Esophagus muscularis mucosa (tissue), 4 donors: ENCODE data around the gene KLHL30. TPM values are rescaled to one million over a fixed set of nuclear protein-coding genes. Genes with fewer than 3 reads are reported as not detected.
A peak's percentile ranks its signal among the peaks of the same experiment; 100 is the strongest.

ENCODE experiments used
- DNase-seq: peaks from one replicate; pipeline ENCODE4 v3.0.0-alpha.2; 2017; ENCODE audit errors: extremely low spot score
- H3K27ac ChIP-seq, 4 donors: fragments of 200-600 bp; sonication (generic); replicated peaks in 1 of 4; 1 replicate in 3 of 4; 2 replicates in 1 of 4; pipeline ENCODE4 v1.5.1; 2016 to 2019; ENCODE audit warnings: mild to moderate bottlenecking in 1 of 4
- H3K27me3 ChIP-seq, 4 donors: fragments of 200-600 bp; sonication (generic); one replicate each; pipeline versions ENCODE4 v1.5.1 to v1.6.0; 2016 to 2019
- H3K36me3 ChIP-seq, 4 donors: fragments of 200-600 bp; sonication (generic); one replicate each; pipeline ENCODE4 v1.5.1; 2016 to 2019
- H3K4me1 ChIP-seq, 4 donors: fragments of 200-600 bp; sonication (generic); one replicate each; pipeline ENCODE4 v1.5.1; 2016 to 2019
- H3K4me3 ChIP-seq, 4 donors: fragments of 200-600 bp; sonication (generic); 1 replicate in 2 of 4; 2 replicates in 2 of 4; pipeline ENCODE4 v1.5.1; 2016 to 2019; ENCODE audit warnings: mild to moderate bottlenecking in 4 of 4, moderate library complexity in 1 of 4
- H3K9me3 ChIP-seq, 4 donors: fragments of 200-600 bp; sonication (generic); 1 replicate in 3 of 4; 2 replicates in 1 of 4; pipeline ENCODE4 v1.5.1; 2016 to 2019
- CTCF ChIP-seq, 3 experiments: fragments of 200-600 bp in 2 of 3; fragments of 450-650 bp in 1 of 3; sonication (generic) in 2 of 3; IDR thresholded peaks; one replicate each; pipeline ENCODE4 v1.5.1; 2017 to 2019; ENCODE audit warnings: antibody characterized with exemption in 3 of 3, mild to moderate bottlenecking in 2 of 3, moderate library complexity in 1 of 3
- EP300 ChIP-seq: sonication (generic); formaldehyde crosslinking; IDR thresholded peaks from one replicate; pipeline ENCODE4 v1.6.1; 2017; ENCODE audit warnings: antibody characterized with exemption
- POLR2A ChIP-seq: fragments of 450-650 bp; IDR thresholded peaks from one replicate; pipeline ENCODE4 v1.6.1; 2017; ENCODE audit warnings: antibody characterized with exemption, moderate library complexity, mild to moderate bottlenecking, low read depth
- POLR2AphosphoS5 ChIP-seq, 2 donors: sonication (generic); formaldehyde crosslinking; IDR thresholded peaks; one replicate each; pipeline ENCODE4 v1.6.1; 2017; ENCODE audit warnings: antibody characterized with exemption in 2 of 2
- WGBS: methylation state at CpG from one replicate; pipeline ENCODE4 v1.1.5; 2018; 5-methylcytosine and 5-hydroxymethylcytosine counted together
- intact Hi-C: fragments of 100-400 bp; cut with DNase I; formaldehyde crosslinking; loops from one replicate; pipeline ENCODE4 v1.15.1; 2023
- total RNA-seq, 4 donors: library from RNA; depleted of rRNA; stranded (reverse); fragments of >200 nt; gene quantifications; one replicate each; pipeline versions ENCODE4 v1.1.0 to v1.2.1, GENCODE V29; 2016

Gene KLHL30
- total RNA-seq, 4 donors from 2014 or later: 1.2 to 8.0 (median 4.4) TPM

- Histone ChIP-seq H3K27ac (no peak overlapping the region), H3K27me3 (peaks cover 0 to 25% (median 8%) of the 10 kb centered on the region in 4 donors), H3K36me3 (peaks cover 9 to 51% (median 46%) of the 10 kb centered on the region in 4 donors), H3K4me3 (no peak overlapping the region), H3K4me1 (peaks cover 19 to 45% (median 39%) of the 10 kb centered on the region in 4 donors), H3K9me3 (no peaks in the 10 kb centered on the region)
- 90% methylated on average over 7 of the region's 7 CpGs for WGBS
- DNase-seq: no peak
- TF ChIP-seq POLR2AphosphoS5 (IDR thresholded peaks at IDR 0.05) (no peak), CTCF (IDR thresholded peaks at IDR 0.05) (no peak), POLR2A (no peak), EP300 (no peak)
- intact Hi-C loops: no loop called here
Measured at GRCh38 chr2:238167344-238167715, 28.9 kb downstream of the KLHL30 start.

- Histone ChIP-seq H3K27me3 (peaks cover 0 to 21% (median 7%) of the 10 kb centered on the region in 4 donors), H3K4me1 (peaks cover 19 to 45% (median 39%) of the 10 kb centered on the region in 4 donors), H3K27ac (peak overlapping the region in 3 of 4 donors; percentile 68 to 81 (median 69)), H3K36me3 (peaks cover 14 to 55% (median 51%) of the 10 kb centered on the region in 4 donors), H3K4me3 (no peak overlapping the region), H3K9me3 (no peaks in the 10 kb centered on the region)
- intact Hi-C loops: no loop called here
- no peak for DNase-seq
- TF ChIP-seq POLR2AphosphoS5 (IDR thresholded peaks at IDR 0.05) (no peak), EP300 (no peak), POLR2A (no peak), CTCF (IDR thresholded peaks at IDR 0.05) (no peak)
- WGBS: 56% methylated on average over 3 of the region's 8 CpGs
Measured at GRCh38 chr2:238167761-238168160, 29.3 kb downstream of the KLHL30 start.

- Histone ChIP-seq H3K27me3 (peaks cover 0 to 14% (median 3%) of the 10 kb centered on the region in 4 donors), H3K4me3 (no peak overlapping the region), H3K4me1 (peaks cover 19 to 42% (median 35%) of the 10 kb centered on the region in 4 donors), H3K9me3 (no peaks in the 10 kb centered on the region), H3K36me3 (peaks cover 16 to 62% (median 57%) of the 10 kb centered on the region in 4 donors), H3K27ac (peak overlapping the region; percentile 68 to 81 (median 69))
- intact Hi-C loops: no loop called here
- TF ChIP-seq CTCF (IDR thresholded peaks at IDR 0.05) (no peak), EP300 (no peak), POLR2AphosphoS5 (IDR thresholded peaks at IDR 0.05) (no peak), POLR2A (no peak)
- 84% methylated on average over 9 of the region's 13 CpGs for WGBS
- DNase-seq: no peak
Measured at GRCh38 chr2:238168196-238169047, 30.0 kb downstream of the KLHL30 start.

DNA sequence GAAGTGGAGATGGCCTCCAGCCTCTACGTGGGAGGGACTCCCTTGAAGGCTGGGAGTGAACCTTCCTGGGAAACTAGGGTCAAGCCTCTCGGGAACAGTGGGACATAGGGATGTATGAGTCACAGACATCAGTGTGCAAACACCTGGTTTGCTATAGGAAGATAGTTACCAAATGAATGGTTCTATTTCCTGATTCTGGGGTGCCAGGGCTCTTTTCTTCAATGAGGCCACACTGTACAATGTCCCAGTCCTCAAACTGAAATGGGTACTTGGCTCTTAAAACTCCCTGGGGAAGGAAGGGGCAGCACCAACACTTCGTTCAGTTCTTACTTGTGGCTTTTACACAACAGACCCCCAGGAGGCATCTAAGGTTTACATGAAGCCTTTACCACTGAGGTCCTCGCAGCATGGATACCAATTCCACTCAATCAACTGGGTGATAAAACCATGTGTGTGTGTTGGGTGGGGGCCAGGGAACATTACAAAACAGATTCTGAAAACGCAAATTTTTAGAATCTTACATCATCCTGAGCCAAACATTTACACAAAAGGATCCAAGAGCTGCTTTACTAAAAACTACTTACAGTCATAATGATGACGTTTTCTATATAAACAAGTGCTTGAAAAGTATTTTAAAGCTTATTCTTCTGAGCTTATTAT, 30.7 kb downstream of the KLHL30 start:
- Histone ChIP-seq H3K9me3 (no peaks in the 10 kb centered on the region), H3K27me3 (peaks cover 0 to 7% (median under 1%) of the 10 kb centered on the region in 4 donors), H3K27ac (peak overlapping the region; percentile 68 to 81 (median 69)), H3K4me1 (peaks cover 19 to 34% (median 27%) of the 10 kb centered on the region in 4 donors), H3K36me3 (peaks cover 16 to 69% (median 64%) of the 10 kb centered on the region in 4 donors), H3K4me3 (no peak overlapping the region)
- intact Hi-C loops: no loop called here
- no peak for DNase-seq
- WGBS: 45% methylated on average over 5 of the region's 6 CpGs
- peak in 1 of 2 donors; percentile 35 for TF ChIP-seq POLR2AphosphoS5 (IDR thresholded peaks at IDR 0.05)
- TF ChIP-seq EP300: no peak

- DNase-seq: no peak
- Histone ChIP-seq H3K9me3 (no peaks in the 10 kb centered on the region), H3K36me3 (peaks cover 16 to 75% (median 70%) of the 10 kb centered on the region in 4 donors), H3K4me3 (no peak overlapping the region), H3K27ac (peak overlapping the region; percentile 68 to 81 (median 69)), H3K27me3 (peaks cover 0 to 4% (median 0%) of the 10 kb centered on the region in 4 donors), H3K4me1 (peaks cover 19 to 32% (median 26%) of the 10 kb centered on the region in 4 donors)
- intact Hi-C loops: no loop called here
- TF ChIP-seq CTCF (IDR thresholded peaks at IDR 0.05) (no peak), EP300 (no peak), POLR2AphosphoS5 (IDR thresholded peaks at IDR 0.05) (peak in 1 of 2 donors; percentile 11), POLR2A (no peak)
- WGBS: 37% methylated on average over 5 of the region's 5 CpGs
Measured at GRCh38 chr2:238169708-238170251, 31.3 kb downstream of the KLHL30 start.
